Epithelial cell of esophagus (primary cell): ENCODE data around the gene SLC11A1.

Source experiments
- DNase-seq: peaks from one replicate; pipeline ENCODE4 v3.0.0; 2010; ENCODE audit warnings: low read depth
- H3K4me3 ChIP-seq: 2 replicates; pipeline ENCODE4 v1.5.1; 2011; ENCODE audit warnings: mild to moderate bottlenecking, low read length, control low read depth
- TF ChIP-seq, protein P1 (sequence below): IDR thresholded peaks from 2 replicates; pipeline ENCODE4 v1.5.1; 2011; ENCODE audit warnings: low read depth, mild to moderate bottlenecking, low read length, control low read depth, inconsistent platforms; ENCODE audit not compliant: insufficient read depth; ENCODE audit errors: missing control alignments

SLC11A1 gene

DNA sequence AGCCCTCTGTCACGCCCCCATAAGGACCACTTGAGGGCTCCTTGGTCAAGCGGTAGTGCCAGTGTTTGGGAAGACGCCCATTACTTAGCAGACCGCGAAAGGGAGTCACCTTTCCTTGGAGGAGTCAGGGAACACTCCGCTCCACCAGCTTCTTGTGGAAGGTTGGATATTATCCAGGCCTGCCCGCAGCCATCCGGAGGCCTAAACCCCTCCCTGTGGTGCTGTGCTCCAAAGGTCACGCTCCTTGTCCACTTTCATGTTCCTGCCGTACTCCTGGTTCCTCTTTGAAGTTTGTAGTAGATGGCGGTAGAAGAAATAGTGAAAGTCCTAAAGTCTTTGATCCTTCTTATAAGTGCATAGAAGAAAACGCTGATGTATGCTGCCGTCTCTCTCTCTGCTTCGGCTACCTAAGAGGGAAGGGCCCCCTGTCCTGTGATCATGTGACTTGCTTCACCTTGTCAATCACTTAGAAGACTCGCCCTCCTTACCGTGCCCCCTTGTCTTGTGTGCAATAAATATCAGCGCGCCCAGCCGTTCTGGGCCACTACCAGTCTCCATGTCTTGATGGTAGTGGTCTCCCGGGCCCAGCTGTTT lies 27.1 kb upstream of the SLC11A1 start:
- no peak for DNase-seq
- H3K4me3 ChIP-seq = no peak overlapping the region
- TF ChIP-seq, protein P1, sequence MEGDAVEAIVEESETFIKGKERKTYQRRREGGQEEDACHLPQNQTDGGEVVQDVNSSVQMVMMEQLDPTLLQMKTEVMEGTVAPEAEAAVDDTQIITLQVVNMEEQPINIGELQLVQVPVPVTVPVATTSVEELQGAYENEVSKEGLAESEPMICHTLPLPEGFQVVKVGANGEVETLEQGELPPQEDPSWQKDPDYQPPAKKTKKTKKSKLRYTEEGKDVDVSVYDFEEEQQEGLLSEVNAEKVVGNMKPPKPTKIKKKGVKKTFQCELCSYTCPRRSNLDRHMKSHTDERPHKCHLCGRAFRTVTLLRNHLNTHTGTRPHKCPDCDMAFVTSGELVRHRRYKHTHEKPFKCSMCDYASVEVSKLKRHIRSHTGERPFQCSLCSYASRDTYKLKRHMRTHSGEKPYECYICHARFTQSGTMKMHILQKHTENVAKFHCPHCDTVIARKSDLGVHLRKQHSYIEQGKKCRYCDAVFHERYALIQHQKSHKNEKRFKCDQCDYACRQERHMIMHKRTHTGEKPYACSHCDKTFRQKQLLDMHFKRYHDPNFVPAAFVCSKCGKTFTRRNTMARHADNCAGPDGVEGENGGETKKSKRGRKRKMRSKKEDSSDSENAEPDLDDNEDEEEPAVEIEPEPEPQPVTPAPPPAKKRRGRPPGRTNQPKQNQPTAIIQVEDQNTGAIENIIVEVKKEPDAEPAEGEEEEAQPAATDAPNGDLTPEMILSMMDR = no peak

DNA sequence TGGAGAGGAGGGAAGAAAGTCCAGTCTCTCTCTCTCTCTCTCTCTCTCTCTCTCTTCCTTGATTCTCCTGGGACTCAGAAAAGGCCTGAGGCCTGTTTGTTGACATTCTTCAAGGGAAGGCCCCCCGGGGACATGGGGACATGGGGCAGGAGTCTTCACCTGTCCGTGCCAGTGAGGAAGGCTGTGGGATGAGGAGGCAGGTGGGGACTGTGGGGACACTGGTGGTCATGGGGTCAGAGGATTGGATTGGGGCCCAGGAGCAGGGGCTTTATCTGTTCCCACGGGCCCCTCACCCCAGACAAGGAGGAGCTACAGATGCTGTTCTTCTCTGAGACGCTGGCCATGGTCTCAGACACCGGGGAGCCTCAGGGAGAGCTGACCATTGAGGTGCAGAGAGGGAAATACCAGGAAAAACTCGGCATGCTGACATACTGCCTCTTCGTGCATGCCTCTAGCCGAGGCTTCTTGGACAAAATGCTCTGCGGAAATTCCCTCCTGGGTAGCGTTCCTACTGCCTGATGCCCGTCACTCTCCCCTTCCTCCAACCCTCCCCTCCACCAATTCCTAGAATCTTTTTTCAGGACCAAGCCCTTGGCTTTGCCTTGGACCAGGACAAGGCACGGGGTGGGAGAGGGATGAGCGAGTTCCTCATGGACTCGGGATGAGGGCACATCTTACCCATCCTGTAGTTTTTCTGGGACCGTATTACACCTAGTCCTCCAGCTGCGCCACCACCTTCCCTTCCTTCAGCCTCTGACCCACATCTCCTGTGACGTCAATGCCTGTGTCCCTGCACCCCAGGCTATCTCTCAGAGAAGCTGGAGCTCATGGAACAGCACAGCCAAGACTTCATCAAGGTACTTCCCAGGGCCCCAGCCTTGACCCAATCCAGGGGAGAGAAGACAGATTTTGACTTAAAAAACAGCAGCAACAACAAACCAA lies 24.6 kb upstream of the SLC11A1 start:
- TF ChIP-seq, protein P1 = no peak
- no peak for DNase-seq
- no peak overlapping the region for H3K4me3 ChIP-seq

DNA sequence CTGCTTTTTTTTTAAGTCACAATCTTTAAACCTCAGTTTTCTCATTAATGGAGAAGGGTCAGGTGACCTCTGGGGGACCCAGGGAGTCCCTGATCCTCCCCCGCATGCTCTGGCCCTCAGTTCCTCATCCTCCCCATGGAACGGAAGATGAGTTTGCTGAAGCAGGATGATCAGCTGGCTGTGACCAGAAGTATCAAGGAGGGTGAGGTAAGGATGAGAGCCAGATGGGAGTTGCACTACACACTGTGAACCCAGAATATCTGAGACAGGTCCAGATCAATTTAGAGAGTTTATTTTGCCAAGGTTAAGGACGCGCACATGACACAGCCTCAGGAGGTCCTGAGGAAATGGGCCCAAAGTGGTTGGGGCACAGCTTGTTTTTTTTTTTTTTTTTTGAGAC lies 21.6 kb upstream of the SLC11A1 start:
- H3K4me3 ChIP-seq = no peak overlapping the region
- TF ChIP-seq, protein P1 = no peak
- no peak for DNase-seq

DNA sequence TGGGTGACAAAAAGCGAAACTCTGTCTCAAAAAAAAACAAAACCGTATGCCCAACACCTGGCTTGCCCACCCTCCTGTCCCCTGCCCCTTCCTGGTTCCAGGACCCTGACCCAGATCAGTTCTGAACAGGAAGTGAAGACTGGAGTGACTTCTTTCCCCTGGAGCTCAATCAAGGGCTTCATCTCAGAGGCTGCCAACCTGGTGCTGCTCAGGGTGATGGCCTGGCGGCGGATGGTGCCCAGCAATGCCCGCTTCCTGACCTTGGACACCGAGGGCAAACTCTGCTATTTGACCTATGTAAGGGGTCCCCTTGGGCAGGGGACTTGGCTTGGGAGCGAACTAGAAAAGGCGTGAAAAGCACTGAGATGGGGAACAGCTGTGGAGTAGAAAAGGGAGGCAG lies 19.5 kb upstream of the SLC11A1 start:
- no peak for DNase-seq
- no peak overlapping the region for H3K4me3 ChIP-seq
- TF ChIP-seq, protein P1 = no peak

DNA sequence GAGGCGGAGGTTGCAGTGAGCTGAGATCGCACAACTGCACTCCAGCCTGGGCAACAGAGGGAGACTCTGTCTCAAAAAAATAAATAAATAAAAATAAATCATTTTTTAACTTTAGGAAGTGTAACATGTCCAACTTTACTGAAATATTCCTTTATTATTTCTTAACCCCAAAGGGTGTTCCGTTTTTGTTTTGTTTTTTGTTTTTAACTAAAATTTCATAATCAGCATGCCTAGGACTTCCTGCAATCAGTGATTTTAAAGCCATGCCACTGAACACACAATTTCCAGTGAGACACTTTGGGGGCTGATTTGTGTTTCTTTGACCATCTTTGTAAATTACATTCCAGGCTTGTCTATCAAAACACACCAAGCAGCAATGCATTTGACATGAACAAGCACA lies 18.3 kb upstream of the SLC11A1 start:
- H3K4me3 ChIP-seq = no peak overlapping the region
- no peak for DNase-seq

DNA sequence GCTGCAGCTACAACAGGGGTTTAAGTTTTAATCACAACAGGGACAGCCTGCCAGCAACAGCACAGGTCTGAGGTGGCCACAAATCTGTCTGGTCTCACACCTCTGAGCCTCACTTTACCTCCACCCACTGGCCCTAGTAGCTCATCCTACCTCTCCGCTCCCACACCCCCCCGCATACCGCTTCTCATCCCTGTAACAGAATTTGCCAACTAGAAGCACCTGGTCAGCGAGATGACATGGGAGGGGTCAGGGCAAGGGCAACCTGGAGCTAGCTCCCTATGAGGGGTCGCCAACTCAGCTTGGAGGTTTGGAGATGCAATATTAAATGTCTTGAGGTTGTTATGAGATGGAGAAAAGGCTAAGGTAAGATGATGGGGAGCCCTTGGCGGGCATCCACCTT lies 17.9 kb upstream of the SLC11A1 start:
- no peak overlapping the region for H3K4me3 ChIP-seq
- TF ChIP-seq, protein P1 = no peak
- DNase-seq = no peak

More for the DNA sequence above, 18.3 kb upstream of the SLC11A1 start:
- TF ChIP-seq, protein P1 = no peak
